ENCODE data around the gene DLG1. TPM values are rescaled to one million over a fixed set of nuclear protein-coding genes. Genes with fewer than 3 reads are reported as not detected.

DLG1 gene
- total and polyA plus RNA-seq, 2 donors from 2014 or later = 19.4 to 101 TPM

DNA sequence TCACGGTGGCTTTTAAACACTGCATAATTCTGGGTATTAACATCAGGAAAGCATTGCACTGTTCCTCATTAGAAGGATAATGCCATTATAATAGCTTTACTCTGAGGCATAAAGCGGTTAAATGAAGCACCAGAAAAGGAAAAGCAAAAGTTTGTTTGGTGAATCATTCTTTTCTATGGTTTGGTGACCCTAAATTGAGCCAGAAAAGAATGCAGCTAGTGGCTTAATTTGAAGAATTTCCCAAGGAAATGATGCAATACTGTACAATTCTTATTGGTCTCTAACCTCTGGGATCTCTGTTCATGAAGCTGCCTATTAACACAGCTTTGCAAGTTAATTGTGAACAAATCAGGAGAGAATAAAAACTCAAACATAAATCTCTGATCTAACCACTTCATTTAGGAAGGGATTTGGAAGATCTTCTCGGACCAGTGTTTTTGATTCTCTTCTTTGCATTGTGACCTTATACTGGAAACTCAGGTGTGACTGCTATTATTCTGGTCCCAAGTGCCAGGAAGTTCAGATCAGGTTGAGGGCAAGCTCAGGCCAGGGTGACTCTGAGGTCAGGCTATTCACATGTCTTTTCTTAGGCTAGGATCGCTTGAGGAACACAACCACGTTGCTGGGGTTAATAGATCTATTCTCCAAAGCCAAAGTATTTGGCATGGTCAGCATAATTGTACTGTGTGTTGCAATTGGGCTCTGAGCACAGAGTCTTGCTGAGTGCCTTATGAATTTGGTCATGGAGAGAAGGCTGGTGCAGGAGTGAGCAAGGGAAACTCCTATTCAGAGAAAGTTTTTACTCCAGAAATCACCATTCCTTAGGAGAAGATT is 11.3 kb upstream of the DLG1 start:
- no peak for FAIRE-seq
- Histone ChIP-seq H3K27ac (ENCODE audit: low read depth in 2 of 2, low read length in 2 of 2) (peak overlapping the region in 1 of 2 donors; percentile 7), H3K9me3 (ENCODE audit: control insufficient read depth in 2 of 3, insufficient read depth in 1 of 3, low read length in 3 of 3) (no peaks in the 10 kb centered on the region), H3K4me3 (ENCODE audit: low read length in 3 of 3) (no peak overlapping the region), H3K9ac (ENCODE audit: low read length in 3 of 3) (no peak overlapping the region), H3K4me1 (ENCODE audit: control insufficient read depth in 2 of 3, insufficient read depth in 2 of 3, low read depth in 1 of 3, low read length in 3 of 3) (peaks cover 0 to 7% (median 3%) of the 10 kb centered on the region in 3 donors), H3K27me3 (ENCODE audit: control insufficient read depth, insufficient read depth, low read length) (no peaks in the 10 kb centered on the region), H3K36me3 (ENCODE audit: control insufficient read depth in 2 of 3, insufficient read depth in 3 of 3, low read length in 3 of 3) (no peaks in the 10 kb centered on the region)
- DNase-seq = no peak
- TF ChIP-seq, protein P1, sequence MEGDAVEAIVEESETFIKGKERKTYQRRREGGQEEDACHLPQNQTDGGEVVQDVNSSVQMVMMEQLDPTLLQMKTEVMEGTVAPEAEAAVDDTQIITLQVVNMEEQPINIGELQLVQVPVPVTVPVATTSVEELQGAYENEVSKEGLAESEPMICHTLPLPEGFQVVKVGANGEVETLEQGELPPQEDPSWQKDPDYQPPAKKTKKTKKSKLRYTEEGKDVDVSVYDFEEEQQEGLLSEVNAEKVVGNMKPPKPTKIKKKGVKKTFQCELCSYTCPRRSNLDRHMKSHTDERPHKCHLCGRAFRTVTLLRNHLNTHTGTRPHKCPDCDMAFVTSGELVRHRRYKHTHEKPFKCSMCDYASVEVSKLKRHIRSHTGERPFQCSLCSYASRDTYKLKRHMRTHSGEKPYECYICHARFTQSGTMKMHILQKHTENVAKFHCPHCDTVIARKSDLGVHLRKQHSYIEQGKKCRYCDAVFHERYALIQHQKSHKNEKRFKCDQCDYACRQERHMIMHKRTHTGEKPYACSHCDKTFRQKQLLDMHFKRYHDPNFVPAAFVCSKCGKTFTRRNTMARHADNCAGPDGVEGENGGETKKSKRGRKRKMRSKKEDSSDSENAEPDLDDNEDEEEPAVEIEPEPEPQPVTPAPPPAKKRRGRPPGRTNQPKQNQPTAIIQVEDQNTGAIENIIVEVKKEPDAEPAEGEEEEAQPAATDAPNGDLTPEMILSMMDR (IDR thresholded peaks at IDR 0.05; ENCODE audit: borderline replicate concordance, extremely low read depth, insufficient read depth) = no peak
- intact Hi-C loops (cut with DNase I) = no loop called here

DNA sequence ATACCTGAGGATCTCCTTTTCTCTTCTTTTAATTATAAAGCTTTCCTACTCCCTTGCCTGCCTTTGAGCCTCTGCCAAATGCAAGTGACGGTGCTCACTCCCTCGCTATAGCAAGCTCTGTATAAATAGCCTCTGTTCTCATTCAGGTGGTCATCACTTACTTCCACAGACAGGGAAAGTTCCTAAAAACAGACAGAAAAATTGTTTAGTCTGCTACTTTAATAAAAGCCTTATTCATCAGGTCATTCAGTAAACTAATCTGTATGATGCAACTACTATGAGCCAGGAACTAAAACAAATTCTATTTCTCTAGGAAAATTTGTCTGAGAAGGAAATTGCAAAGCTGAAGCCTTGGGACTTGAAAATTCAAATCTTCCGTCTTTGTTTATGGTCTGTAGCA is 10.2 kb upstream of the DLG1 start:
- intact Hi-C loops (cut with DNase I) = no loop called here
- DNase-seq (no peak), FAIRE-seq (no peak)

DNA sequence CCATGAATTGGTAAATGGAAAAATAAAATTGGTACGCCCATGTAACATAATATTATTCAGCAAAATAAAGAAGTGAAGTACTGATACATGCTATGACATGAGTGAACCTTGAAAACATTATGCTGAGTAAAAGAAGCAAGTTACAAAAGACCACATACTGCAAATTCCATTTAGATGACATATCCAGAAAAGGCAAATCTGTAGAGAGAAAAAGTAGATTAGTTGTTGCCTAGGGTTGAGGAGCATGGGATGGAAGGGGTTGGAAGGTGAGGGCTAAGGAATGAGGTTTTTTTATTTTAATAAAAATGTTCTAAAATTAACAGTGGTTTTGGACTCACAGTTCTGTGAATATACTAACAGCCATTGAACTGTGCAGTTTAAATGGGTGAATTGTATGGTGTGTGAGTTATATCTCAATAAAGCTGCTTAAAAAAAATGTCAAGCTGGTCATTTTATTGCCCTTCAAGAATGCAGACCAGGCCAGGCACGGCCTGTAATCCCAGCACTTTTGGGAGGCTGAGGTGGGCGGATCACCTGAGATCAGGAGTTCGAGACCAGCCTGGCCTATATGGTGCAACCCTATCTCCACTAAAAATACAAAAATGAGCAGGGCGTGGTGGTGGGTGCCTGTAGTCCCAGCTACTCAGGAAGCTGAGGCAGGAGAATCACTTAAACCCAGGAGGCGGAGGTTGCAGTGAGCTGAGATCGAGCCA is 8.1 kb upstream of the DLG1 start:
- intact Hi-C loops (cut with DNase I) = no loop called here

More for the DNA sequence above, 10.2 kb upstream of the DLG1 start:
- Histone ChIP-seq H3K4me3 (ENCODE audit: low read length in 3 of 3) (no peak overlapping the region), H3K9ac (ENCODE audit: low read length in 3 of 3) (no peak overlapping the region), H3K4me1 (ENCODE audit: control insufficient read depth in 2 of 3, insufficient read depth in 2 of 3, low read depth in 1 of 3, low read length in 3 of 3) (peaks cover 0 to 7% (median 3%) of the 10 kb centered on the region in 3 donors), H3K27me3 (ENCODE audit: control insufficient read depth, insufficient read depth, low read length) (no peaks in the 10 kb centered on the region), H3K27ac (ENCODE audit: low read depth in 2 of 2, low read length in 2 of 2) (no peak overlapping the region), H3K9me3 (ENCODE audit: control insufficient read depth in 2 of 3, insufficient read depth in 1 of 3, low read length in 3 of 3) (no peaks in the 10 kb centered on the region), H3K36me3 (ENCODE audit: control insufficient read depth in 2 of 3, insufficient read depth in 3 of 3, low read length in 3 of 3) (no peaks in the 10 kb centered on the region)
- TF ChIP-seq, protein P1 (IDR thresholded peaks at IDR 0.05; ENCODE audit: borderline replicate concordance, extremely low read depth, insufficient read depth) = no peak

More for the DNA sequence above, 8.1 kb upstream of the DLG1 start:
- Histone ChIP-seq H3K27me3 (ENCODE audit: control insufficient read depth, insufficient read depth, low read length) (no peaks in the 10 kb centered on the region), H3K9ac (ENCODE audit: low read length in 3 of 3) (no peak overlapping the region), H3K9me3 (ENCODE audit: control insufficient read depth in 2 of 3, insufficient read depth in 1 of 3, low read length in 3 of 3) (no peaks in the 10 kb centered on the region), H3K27ac (ENCODE audit: low read depth in 2 of 2, low read length in 2 of 2) (no peak overlapping the region), H3K36me3 (ENCODE audit: control insufficient read depth in 2 of 3, insufficient read depth in 3 of 3, low read length in 3 of 3) (no peaks in the 10 kb centered on the region), H3K4me3 (ENCODE audit: low read length in 3 of 3) (no peak overlapping the region), H3K4me1 (ENCODE audit: control insufficient read depth in 2 of 3, insufficient read depth in 2 of 3, low read depth in 1 of 3, low read length in 3 of 3) (peaks cover 0 to 7% (median 3%) of the 10 kb centered on the region in 3 donors)
- no peak for FAIRE-seq
- TF ChIP-seq, protein P1 (IDR thresholded peaks at IDR 0.05; ENCODE audit: borderline replicate concordance, extremely low read depth, insufficient read depth) = no peak
- DNase-seq = peak in 1 of 5 donors; percentile 39
